IMR-90 (cell line): ENCODE results near the gene CTNS. TPM values are rescaled to one million over a fixed set of nuclear protein-coding genes. Genes with fewer than 3 reads are reported as not detected.

ENCODE experiments used
- ATAC-seq: fragments of 200-7000 bp; cut with Tn5 transposase; 2 replicates; pipeline ENCODE4 v1.9.1; 2020; ENCODE audit warnings: low read depth, mild to moderate bottlenecking, moderate library complexity
- BruUV-seq: library from RNA; stranded (reverse); fragments of 400-500 nt; replicated peaks from 2 replicates; lab custom pipeline; 2021; lab: Mats Ljungman, UMichigan
- CTCF ChIA-PET: fragments of 300-600 bp; formaldehyde crosslinking; extraction: SDS; loops from one replicate; lab custom pipeline; 2021; ENCODE audit warnings: antibody characterized with exemption; lab: Yijun Ruan, JAX
- POLR2A ChIA-PET: fragments of 300-600 bp; sonication (Branson Sonifier 250); formaldehyde crosslinking; loops from one replicate; lab custom pipeline; 2022; ENCODE audit warnings: antibody characterized with exemption; ENCODE audit not compliant: unreplicated experiment; lab: Charles Lee
- DNase-seq: peaks from one replicate; pipeline ENCODE4 v3.0.0; 2013
- H2AFZ ChIP-seq: replicated peaks from 2 replicates; pipeline ENCODE3; 2013; ENCODE audit warnings: low read length, mild to moderate bottlenecking; ENCODE audit not compliant: poor library complexity
- H2AK5ac ChIP-seq: 2 replicates; pipeline ENCODE4 v1.6.1; 2013; ENCODE audit warnings: low read depth, low read length, inconsistent platforms
- H2AK9ac ChIP-seq: replicated peaks from 2 replicates; pipeline ENCODE3; 2013; ENCODE audit warnings: mild to moderate bottlenecking, low read depth, low read length, moderate library complexity; ENCODE audit not compliant: poor library complexity
- H2BK120ac ChIP-seq: 2 replicates; pipeline ENCODE4 v1.6.1; 2013; ENCODE audit warnings: low read depth, low read length, inconsistent platforms
- H2BK15ac ChIP-seq: 3 replicates; pipeline ENCODE4 v1.6.1; 2013; ENCODE audit warnings: low read depth, low read length, inconsistent platforms
- H2BK20ac ChIP-seq: 2 replicates; pipeline ENCODE4 v1.6.1; 2013; ENCODE audit warnings: low read depth, mild to moderate bottlenecking, inconsistent platforms, low read length, moderate library complexity
- H2BK5ac ChIP-seq: 2 replicates; pipeline ENCODE4 v1.6.1; 2013; ENCODE audit warnings: mild to moderate bottlenecking, low read depth, low read length, inconsistent platforms; ENCODE audit not compliant: poor library complexity, severe bottlenecking
- H3K14ac ChIP-seq: replicated peaks from 2 replicates; pipeline ENCODE4 v1.6.1; 2013; ENCODE audit warnings: low read depth, low read length, inconsistent platforms
- H3K18ac ChIP-seq: 2 replicates; pipeline ENCODE4 v1.6.1; 2013; ENCODE audit warnings: low read depth, low read length, control low read depth
- H3K23ac ChIP-seq: 2 replicates; pipeline ENCODE4 v1.6.1; 2013; ENCODE audit warnings: low read depth, low read length, inconsistent platforms
- H3K27ac ChIP-seq: 2 replicates; pipeline ENCODE4 v1.5.1; 2013; ENCODE audit warnings: mild to moderate bottlenecking, control low read depth, low read length; ENCODE audit not compliant: insufficient read depth
- H3K27me3 ChIP-seq: 2 replicates; pipeline ENCODE4 v1.6.1; 2013; ENCODE audit warnings: low read length; ENCODE audit not compliant: control insufficient read depth, insufficient read depth
- H3K36me3 ChIP-seq: 2 replicates; pipeline ENCODE4 v1.6.1; 2013; ENCODE audit warnings: low read length, mixed read lengths; ENCODE audit not compliant: control insufficient read depth, insufficient read depth
- H3K4ac ChIP-seq: 2 replicates; pipeline ENCODE4 v1.6.1; 2013; ENCODE audit warnings: low read depth, low read length, inconsistent platforms
- H3K4me1 ChIP-seq: 2 replicates; pipeline ENCODE4 v1.6.1; 2013; ENCODE audit warnings: low read length, mixed read lengths; ENCODE audit not compliant: control insufficient read depth, insufficient read depth
- H3K4me2 ChIP-seq: 2 replicates; pipeline ENCODE4 v1.6.1; 2013; ENCODE audit warnings: low read depth, mild to moderate bottlenecking, control low read depth, low read length, moderate library complexity
- H3K4me3 ChIP-seq: 2 replicates; pipeline ENCODE4 v1.5.1; 2013; ENCODE audit warnings: low read depth, mild to moderate bottlenecking, control low read depth, low read length, moderate library complexity; ENCODE audit not compliant: insufficient read depth
- H3K56ac ChIP-seq: 2 replicates; pipeline ENCODE4 v1.6.1; 2013; ENCODE audit warnings: low read length, inconsistent platforms; ENCODE audit not compliant: insufficient read depth; ENCODE audit errors: extremely low read depth
- H3K79me1 ChIP-seq, 2 experiments: 2 replicates each; pipeline ENCODE4 v1.6.1; 2013; ENCODE audit warnings: low read length in 2 of 2, inconsistent platforms in 1 of 2, low read depth in 1 of 2
- H3K9ac ChIP-seq: 2 replicates; pipeline ENCODE4 v1.6.1; 2013; ENCODE audit warnings: low read depth, low read length, control low read depth
- H3K9me1 ChIP-seq: 2 replicates; pipeline ENCODE4 v1.6.1; 2013; ENCODE audit warnings: low read length, inconsistent platforms; ENCODE audit not compliant: insufficient read depth
- H3K9me3 ChIP-seq: 2 replicates; pipeline ENCODE4 v1.6.1; 2013; ENCODE audit warnings: low read length; ENCODE audit not compliant: control insufficient read depth, insufficient read depth
- H4K20me1 ChIP-seq: 2 replicates; pipeline ENCODE4 v1.6.1; 2013; ENCODE audit warnings: low read length, inconsistent platforms; ENCODE audit not compliant: insufficient read depth
- H4K5ac ChIP-seq: 2 replicates; pipeline ENCODE4 v1.6.1; 2013; ENCODE audit warnings: mild to moderate bottlenecking, low read depth, low read length, control low read depth
- H4K8ac ChIP-seq, 2 experiments: 2 replicates each; pipeline ENCODE4 v1.6.1; 2013; ENCODE audit warnings: low read depth in 2 of 2, low read length in 2 of 2, control low read depth in 1 of 2, inconsistent platforms in 1 of 2
- H4K91ac ChIP-seq: 2 replicates; pipeline ENCODE4 v1.6.1; 2013; ENCODE audit warnings: low read depth, low read length, inconsistent platforms; ENCODE audit not compliant: insufficient read depth
- BHLHE40 ChIP-seq: fragments of 150-350 bp; IDR thresholded peaks from 2 replicates; pipeline ENCODE4 v1.6.1; 2016; ENCODE audit warnings: mild to moderate bottlenecking, low read depth, low read length
- CEBPB ChIP-seq: IDR thresholded peaks from 2 replicates; pipeline ENCODE4 v1.6.1; 2012; ENCODE audit warnings: low read depth, low read length, improper control_type of control experiment
- CHD1 ChIP-seq: IDR thresholded peaks from 2 replicates; pipeline ENCODE4 v1.6.1; 2012; ENCODE audit warnings: low read depth, low read length, improper control_type of control experiment
- CTCF ChIP-seq: conservative IDR thresholded peaks from 2 replicates; pipeline ENCODE4 v1.5.1; 2012; ENCODE audit warnings: mild to moderate bottlenecking, low read depth, low read length, improper control_type of control experiment
- ELK1 ChIP-seq: fragments of 150-350 bp; IDR thresholded peaks from 2 replicates; pipeline ENCODE4 v1.6.1; 2016; ENCODE audit warnings: low read depth, mild to moderate bottlenecking, low read length, moderate library complexity, borderline replicate concordance
- FOS ChIP-seq: fragments of 150-350 bp; IDR thresholded peaks from 2 replicates; pipeline ENCODE4 v1.6.1; 2016; ENCODE audit warnings: low read depth, low read length
- MAFK ChIP-seq: IDR thresholded peaks from 2 replicates; pipeline ENCODE4 v1.6.1; 2012; ENCODE audit warnings: low read depth, low read length, improper control_type of control experiment
- MAZ ChIP-seq: IDR thresholded peaks from 2 replicates; pipeline ENCODE4 v1.6.1; 2012; ENCODE audit warnings: low read depth, mild to moderate bottlenecking, low read length, improper control_type of control experiment, moderate library complexity, borderline replicate concordance
- MXI1 ChIP-seq: IDR thresholded peaks from 2 replicates; pipeline ENCODE4 v1.6.1; 2012; ENCODE audit warnings: low read depth, mild to moderate bottlenecking, low read length, moderate library complexity, borderline replicate concordance
- NFE2L2 ChIP-seq: fragments of 150-350 bp; IDR thresholded peaks from 2 replicates; pipeline ENCODE4 v1.6.1; 2016; ENCODE audit warnings: low read depth, mild to moderate bottlenecking, low read length
- POLR2A ChIP-seq: IDR thresholded peaks from 2 replicates; pipeline ENCODE4 v1.6.1; 2012; ENCODE audit warnings: mild to moderate bottlenecking, low read depth, low read length
- RAD21 ChIP-seq: IDR thresholded peaks from 2 replicates; pipeline ENCODE4 v1.6.1; 2012; ENCODE audit warnings: low read length, improper control_type of control experiment
- RCOR1 ChIP-seq: IDR thresholded peaks from 2 replicates; pipeline ENCODE4 v1.6.1; 2012; ENCODE audit warnings: mild to moderate bottlenecking, low read length, improper control_type of control experiment; ENCODE audit not compliant: insufficient replicate concordance
- RFX5 ChIP-seq: IDR thresholded peaks from 2 replicates; pipeline ENCODE4 v1.8.0; 2012; ENCODE audit warnings: low read depth, mild to moderate bottlenecking, low read length, moderate library complexity
- SMC3 ChIP-seq: fragments of 150-350 bp; IDR thresholded peaks from 2 replicates; pipeline ENCODE4 v1.6.1; 2016; ENCODE audit warnings: low read depth, mild to moderate bottlenecking, antibody characterized with exemption, low read length, moderate library complexity
- USF2 ChIP-seq: fragments of 150-350 bp; IDR thresholded peaks from 2 replicates; pipeline ENCODE4 v1.6.1; 2017; ENCODE audit warnings: mild to moderate bottlenecking, antibody characterized with exemption, low read length, low read depth
- WGBS, 2 experiments: methylation state at CpG; one replicate each; pipeline versions ENCODE4 v1.1.5 to v1.1.7; 2013; ENCODE audit warnings: missing lambda C conversion rate in 2 of 2; ENCODE audit not compliant: insufficient read length in 1 of 2; ENCODE audit errors: extremely low coverage in 2 of 2; 5-methylcytosine and 5-hydroxymethylcytosine counted together
- dilution Hi-C: fragments of 300-500 bp; cut with HindIII; formaldehyde crosslinking; loops from one replicate; pipeline ENCODE4 v1.14.3; 2018; ENCODE audit warnings: low sequenced_read_pairs; ENCODE audit not compliant: unreplicated experiment
- in situ Hi-C: fragments of 300-500 bp; cut with MboI; formaldehyde crosslinking; loops from 3 replicates; pipeline ENCODE4 v1.14.3; 2019; ENCODE audit warnings: low sequenced_read_pairs, inconsistent platforms, mixed read lengths
- intact Hi-C: fragments of 100-400 bp; cut with micrococcal nuclease; formaldehyde crosslinking; loops from 2 replicates; pipeline ENCODE4 v1.10.0; 2022
- polyA plus RNA-seq, 3 experiments: library from polyadenylated mRNA; depleted of rRNA; stranded (reverse); fragments of >200 nt; gene quantifications; 2 replicates each; pipeline ENCODE4 v1.2.3, GENCODE V29; 2012; ENCODE audit warnings: low replicate concordance in 1 of 3
- total RNA-seq: library from RNA; depleted of rRNA; stranded (reverse); fragments of >200 nt; gene quantifications from 2 replicates; pipeline ENCODE4 v1.2.3, GENCODE V29; 2012

Gene CTNS
- total and polyA plus RNA-seq, 2 of the 4 experiments (the other 2 are of a cell fraction) = 4.7 to 5.3 TPM

GRCh38 chr17:3697103-3697476 is 60.5 kb downstream of the CTNS start:
- H3K27me3 ChIP-seq = peaks cover 17% of the 10 kb centered on the region
- H3K4me2 ChIP-seq = no peak overlapping the region
- no peaks in the 10 kb centered on the region for H3K79me1 ChIP-seq
- TF ChIP-seq CTCF (no peak), NFE2L2 (no peak), MAZ (no peak), ELK1 (no peak), CEBPB (no peak), RAD21 (no peak), RFX5 (no peak), MAFK (no peak), MXI1 (no peak), USF2 (no peak), FOS (no peak), POLR2A (no peak), RCOR1 (no peak), CHD1 (no peak), BHLHE40 (no peak), SMC3 (no peak)
- no peak overlapping the region for H3K23ac ChIP-seq
- H3K4me3 ChIP-seq = no peak overlapping the region
- CTCF ChIA-PET = no interaction called here
- H3K9ac ChIP-seq = no peak overlapping the region
- H3K27ac ChIP-seq = no peak overlapping the region
- H2BK5ac ChIP-seq = no peak overlapping the region
- WGBS, 2 experiments = 20% methylated on average over 1 of the region's 12 CpGs; no CpG with 5 or more reads in 1 of the 2 experiments
- H2AK5ac ChIP-seq = no peak overlapping the region
- peak overlapping the region; percentile 51 for H2AFZ ChIP-seq
- no peak overlapping the region for H3K14ac ChIP-seq
- no peak overlapping the region for H4K8ac ChIP-seq
- no peak for DNase-seq
- H2BK120ac ChIP-seq = no peak overlapping the region
- no peak for ATAC-seq
- H4K20me1 ChIP-seq = no peaks in the 10 kb centered on the region
- H3K9me1 ChIP-seq = no peaks in the 10 kb centered on the region
- no TSS peak for BruUV-seq
- H2BK20ac ChIP-seq = no peak overlapping the region
- no peak overlapping the region for H4K5ac ChIP-seq
- peaks cover 4% of the 10 kb centered on the region; the same call in 1 of the 2 replicates for H3K4me1 ChIP-seq
- dilution Hi-C loops = no loop called here
- H2BK15ac ChIP-seq = no peak overlapping the region
- H4K91ac ChIP-seq = no peak overlapping the region
- no peak overlapping the region for H3K4ac ChIP-seq
- H3K56ac ChIP-seq = no peak overlapping the region
- H3K9me3 ChIP-seq = peaks cover 14% of the 10 kb centered on the region
- intact Hi-C loops = no loop called here
- H2AK9ac ChIP-seq = no peak overlapping the region
- no peaks in the 10 kb centered on the region for H3K36me3 ChIP-seq
- POLR2A ChIA-PET = no interaction called here
- in situ Hi-C loops = no loop called here
- H3K18ac ChIP-seq = no peak overlapping the region
